Chondrocyte (in vitro differentiated cells): ENCODE results near the gene WDR20. TPM values are rescaled to one million over a fixed set of nuclear protein-coding genes. Genes with fewer than 3 reads are reported as not detected.

Experiments
- DNase-seq: peaks from one replicate; pipeline ENCODE4 v3.0.0; 2021; ENCODE audit warnings: mixed read lengths, low spot score
- H3K27ac Mint-ChIP-seq: one replicate; pipeline ENCODE4 v1.8.0; 2021; ENCODE audit warnings: mild to moderate bottlenecking, moderate library complexity, mixed read lengths; ENCODE audit not compliant: unreplicated experiment
- H3K27me3 Mint-ChIP-seq: 2 replicates; pipeline ENCODE4 v1.8.0; 2021; ENCODE audit warnings: low read depth, mixed read lengths
- H3K36me3 Mint-ChIP-seq: 2 replicates; pipeline ENCODE4 v1.8.0; 2021; ENCODE audit warnings: low read depth, mixed read lengths
- H3K4me1 Mint-ChIP-seq: 2 replicates; pipeline ENCODE4 v1.8.0; 2021; ENCODE audit warnings: low read depth, mild to moderate bottlenecking, mixed read lengths
- H3K4me3 Mint-ChIP-seq: one replicate; pipeline ENCODE4 v1.8.0; 2021; ENCODE audit warnings: mild to moderate bottlenecking, moderate library complexity, mixed read lengths; ENCODE audit not compliant: unreplicated experiment
- H3K9me3 Mint-ChIP-seq: 2 replicates; pipeline ENCODE4 v1.8.0; 2021; ENCODE audit warnings: low read depth, mixed read lengths
- total RNA-seq: library from RNA; stranded (reverse); gene quantifications from 3 replicates; pipeline ENCODE4 v1.2.1, GENCODE V29; 2021
- TF ChIP-seq, protein P1 (sequence below): fragments of 200-600 bp; sonication (generic); IDR thresholded peaks from 2 replicates; pipeline ENCODE4 v1.5.0; 2021; ENCODE audit warnings: antibody characterized with exemption, mild to moderate bottlenecking, moderate library complexity

The WDR20 gene
- total RNA-seq, 1 donor from 2014 or later = 23.0 TPM

DNA sequence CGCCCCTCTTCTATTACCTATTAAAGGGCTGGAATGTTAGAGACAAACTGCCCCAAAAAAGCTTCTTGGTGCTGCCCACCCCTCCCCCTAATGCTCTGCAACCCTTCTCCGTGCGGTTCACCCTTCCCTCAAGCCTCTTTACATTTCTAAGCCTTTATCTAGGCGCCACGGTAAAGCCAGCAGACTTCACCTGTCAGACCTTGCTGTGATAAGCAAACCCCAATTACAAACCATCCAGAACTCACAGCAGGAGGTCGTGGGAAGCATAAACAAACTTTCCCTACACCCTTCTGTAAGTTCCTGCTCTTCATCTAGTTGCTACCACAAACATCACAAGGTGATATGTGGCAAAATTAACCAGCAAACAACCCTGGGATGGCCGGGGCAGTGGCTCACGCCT is 108.4 kb downstream of the WDR20 start:
- TF ChIP-seq, protein P1, sequence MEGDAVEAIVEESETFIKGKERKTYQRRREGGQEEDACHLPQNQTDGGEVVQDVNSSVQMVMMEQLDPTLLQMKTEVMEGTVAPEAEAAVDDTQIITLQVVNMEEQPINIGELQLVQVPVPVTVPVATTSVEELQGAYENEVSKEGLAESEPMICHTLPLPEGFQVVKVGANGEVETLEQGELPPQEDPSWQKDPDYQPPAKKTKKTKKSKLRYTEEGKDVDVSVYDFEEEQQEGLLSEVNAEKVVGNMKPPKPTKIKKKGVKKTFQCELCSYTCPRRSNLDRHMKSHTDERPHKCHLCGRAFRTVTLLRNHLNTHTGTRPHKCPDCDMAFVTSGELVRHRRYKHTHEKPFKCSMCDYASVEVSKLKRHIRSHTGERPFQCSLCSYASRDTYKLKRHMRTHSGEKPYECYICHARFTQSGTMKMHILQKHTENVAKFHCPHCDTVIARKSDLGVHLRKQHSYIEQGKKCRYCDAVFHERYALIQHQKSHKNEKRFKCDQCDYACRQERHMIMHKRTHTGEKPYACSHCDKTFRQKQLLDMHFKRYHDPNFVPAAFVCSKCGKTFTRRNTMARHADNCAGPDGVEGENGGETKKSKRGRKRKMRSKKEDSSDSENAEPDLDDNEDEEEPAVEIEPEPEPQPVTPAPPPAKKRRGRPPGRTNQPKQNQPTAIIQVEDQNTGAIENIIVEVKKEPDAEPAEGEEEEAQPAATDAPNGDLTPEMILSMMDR = no peak
- H3K4me3 Mint-ChIP-seq = no peak overlapping the region
- no peak overlapping the region for H3K27ac Mint-ChIP-seq
- H3K9me3 Mint-ChIP-seq = no peaks in the 10 kb centered on the region
- no peaks in the 10 kb centered on the region for H3K4me1 Mint-ChIP-seq
- H3K27me3 Mint-ChIP-seq = no peaks in the 10 kb centered on the region
- no peak for DNase-seq
- no peaks in the 10 kb centered on the region for H3K36me3 Mint-ChIP-seq

DNA sequence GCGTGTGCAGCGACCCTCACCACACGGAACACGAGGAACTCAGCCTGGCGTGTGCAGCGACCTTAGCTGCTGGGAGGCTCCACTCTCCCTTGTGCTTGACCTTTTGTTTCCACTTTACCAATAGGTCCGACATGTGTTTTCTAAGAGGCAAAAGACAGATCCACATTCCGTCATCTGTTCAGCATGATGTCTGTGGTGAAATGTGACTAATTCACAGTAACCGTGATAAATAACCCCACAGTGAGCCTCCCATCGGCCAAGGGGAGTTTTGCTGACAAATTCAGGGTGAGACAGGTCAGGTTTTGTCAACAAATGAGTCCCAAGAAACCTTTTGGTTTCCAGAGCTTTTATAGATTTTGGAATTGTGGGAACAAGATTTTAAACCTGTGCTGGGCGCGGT is 109.3 kb downstream of the WDR20 start:
- no peak overlapping the region for H3K27ac Mint-ChIP-seq
- no peak overlapping the region for H3K4me3 Mint-ChIP-seq
- no peaks in the 10 kb centered on the region for H3K9me3 Mint-ChIP-seq
- no peaks in the 10 kb centered on the region for H3K4me1 Mint-ChIP-seq
- DNase-seq = no peak
- no peaks in the 10 kb centered on the region for H3K27me3 Mint-ChIP-seq
- no peaks in the 10 kb centered on the region for H3K36me3 Mint-ChIP-seq
- TF ChIP-seq, protein P1 = no peak

DNA sequence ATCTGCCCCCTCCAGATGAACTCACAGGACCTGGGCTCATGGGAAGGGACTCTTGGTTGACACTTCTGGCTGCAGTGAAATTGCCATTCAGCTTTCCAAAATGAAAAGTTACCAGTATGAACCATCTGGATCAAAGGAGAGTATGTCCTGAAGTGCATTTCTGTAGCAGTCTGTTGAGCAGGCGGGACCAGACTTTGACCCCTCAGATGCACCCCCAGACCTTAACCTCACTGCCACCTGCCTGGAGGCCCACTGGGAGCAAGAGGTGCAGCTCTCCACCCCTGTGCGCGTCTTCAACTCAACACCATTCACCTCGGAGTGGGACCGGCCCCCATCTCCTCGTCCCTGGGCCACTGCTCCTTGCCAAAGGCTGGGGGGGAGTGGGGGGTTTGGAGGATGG is 110.3 kb downstream of the WDR20 start:
- H3K27ac Mint-ChIP-seq = no peak overlapping the region
- H3K27me3 Mint-ChIP-seq = no peaks in the 10 kb centered on the region
- H3K4me3 Mint-ChIP-seq = no peak overlapping the region
- no peaks in the 10 kb centered on the region for H3K9me3 Mint-ChIP-seq
- TF ChIP-seq, protein P1 = no peak
- no peaks in the 10 kb centered on the region for H3K36me3 Mint-ChIP-seq
- no peak for DNase-seq
- H3K4me1 Mint-ChIP-seq = no peaks in the 10 kb centered on the region

DNA sequence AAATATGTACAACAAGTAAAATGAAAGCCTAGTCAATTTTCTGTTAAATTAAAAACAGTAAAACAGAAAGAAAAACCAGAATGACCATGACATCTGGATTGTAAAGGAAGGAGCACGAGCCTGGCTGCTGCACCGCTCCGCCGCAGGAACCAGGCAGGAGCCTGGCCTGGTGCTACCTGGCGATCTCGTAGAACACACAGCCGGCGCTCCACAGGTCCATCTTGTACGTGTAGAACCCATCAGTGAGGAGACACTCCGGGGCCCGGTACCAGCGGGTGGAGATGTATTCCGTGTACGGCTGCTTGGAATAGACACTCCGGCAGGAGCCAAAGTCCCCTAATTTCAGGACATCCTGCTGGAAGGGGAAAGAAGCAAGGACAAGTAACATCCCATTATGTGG is 110.9 kb downstream of the WDR20 start:
- H3K27ac Mint-ChIP-seq = no peak overlapping the region
- H3K27me3 Mint-ChIP-seq = no peaks in the 10 kb centered on the region
- H3K36me3 Mint-ChIP-seq = no peaks in the 10 kb centered on the region
- H3K9me3 Mint-ChIP-seq = no peaks in the 10 kb centered on the region
- DNase-seq = no peak
- H3K4me3 Mint-ChIP-seq = no peak overlapping the region
- TF ChIP-seq, protein P1 = no peak
- peaks cover 4% of the 10 kb centered on the region for H3K4me1 Mint-ChIP-seq

DNA sequence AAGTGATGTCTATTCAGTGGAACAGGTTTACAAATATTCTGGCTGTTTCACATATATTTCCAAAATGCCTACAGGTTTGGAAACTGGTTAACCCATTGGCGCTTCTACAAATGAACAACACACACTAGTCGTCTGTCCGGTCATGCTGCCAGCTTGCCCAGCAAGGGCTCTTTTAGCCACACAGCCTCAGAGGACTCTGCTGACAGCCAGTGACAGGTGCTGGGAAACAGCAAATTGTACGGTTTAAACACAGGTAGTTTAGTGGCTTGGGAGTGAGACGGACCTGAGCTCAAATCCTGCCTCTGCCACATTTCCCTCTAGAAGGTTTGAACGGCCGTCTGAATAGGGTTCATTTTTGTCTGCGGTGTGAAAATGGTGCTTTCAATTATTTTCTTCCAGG is 111.5 kb downstream of the WDR20 start:
- DNase-seq = no peak
- Mint-ChIP-seq H3K4me1 (peaks cover 6% of the 10 kb centered on the region), H3K9me3 (no peaks in the 10 kb centered on the region), H3K4me3 (no peak overlapping the region), H3K27me3 (no peaks in the 10 kb centered on the region), H3K27ac (no peak overlapping the region), H3K36me3 (no peaks in the 10 kb centered on the region)
- TF ChIP-seq, protein P1 = no peak
